GM12865 (cell line): ENCODE results near the gene PLEKHS1.
A peak's percentile ranks its signal among the peaks of the same experiment; 100 is the strongest.
"Not testable (repeated sequence)": the region's sequence is repeated elsewhere in the genome, so short reads cannot be mapped to it uniquely, and the experiment has no call there.

ENCODE experiments used
- DNase-seq: peaks from one replicate; pipeline ENCODE4 v3.0.0; 2010; ENCODE audit warnings: low read depth
- H3K4me3 ChIP-seq: 2 replicates; pipeline ENCODE4 v1.5.1; 2011; ENCODE audit warnings: mild to moderate bottlenecking, low read depth, low read length, control low read depth
- CTCF ChIP-seq: IDR thresholded peaks from 2 replicates; pipeline ENCODE4 v1.5.1; 2011; ENCODE audit warnings: low read length, control low read depth, low read depth, inconsistent platforms; ENCODE audit not compliant: insufficient read depth; ENCODE audit errors: missing control alignments

Gene PLEKHS1

DNA sequence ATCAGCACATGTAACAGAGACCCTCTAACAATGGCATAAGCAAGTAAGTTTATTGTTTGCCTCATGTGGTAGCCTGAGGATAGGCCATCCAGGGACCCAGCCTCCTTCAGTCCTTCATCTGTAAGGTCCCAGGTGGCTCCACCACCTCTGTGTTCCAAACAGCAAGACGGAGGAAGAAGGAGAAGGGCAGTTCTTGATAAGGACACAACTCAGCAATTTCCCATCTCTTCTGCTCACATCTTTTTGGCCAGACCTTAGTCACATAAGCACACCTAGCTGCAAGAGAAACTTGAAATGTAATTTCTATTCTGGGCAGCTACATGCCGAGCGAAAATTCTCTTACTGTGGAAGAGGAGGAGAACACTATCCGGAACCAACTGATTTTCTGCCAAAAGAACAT lies 68.5 kb downstream of the PLEKHS1 start:
- no peak for DNase-seq
- no peak for TF ChIP-seq CTCF
- no peak overlapping the region for H3K4me3 ChIP-seq

DNA sequence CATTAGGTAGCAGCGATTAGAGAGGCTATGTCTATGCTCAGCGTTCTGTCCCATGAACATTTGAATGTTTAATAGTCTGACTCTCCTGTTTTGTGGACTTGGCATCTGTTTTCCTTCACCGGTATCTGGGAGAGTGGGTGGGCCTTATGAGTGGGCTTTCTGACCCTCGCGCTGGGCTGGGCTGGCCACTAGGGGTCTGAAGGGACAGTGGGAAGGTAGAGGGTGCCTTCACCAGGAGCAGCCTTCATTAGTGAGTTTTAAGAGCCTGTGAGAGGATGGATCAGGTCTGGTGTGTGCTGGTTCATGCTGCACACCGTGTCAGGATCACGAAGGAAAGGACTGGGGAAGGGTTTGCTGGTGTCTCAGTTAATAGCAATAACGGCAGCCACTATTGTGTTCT lies 69.0 kb downstream of the PLEKHS1 start:
- H3K4me3 ChIP-seq: no peak overlapping the region
- peak; percentile 10 for TF ChIP-seq CTCF
- DNase-seq: no peak

GRCh38 chr10:113821306-113821705 lies 69.8 kb downstream of the PLEKHS1 start:
- H3K4me3 ChIP-seq, DNase-seq: not testable (repeated sequence)

DNA sequence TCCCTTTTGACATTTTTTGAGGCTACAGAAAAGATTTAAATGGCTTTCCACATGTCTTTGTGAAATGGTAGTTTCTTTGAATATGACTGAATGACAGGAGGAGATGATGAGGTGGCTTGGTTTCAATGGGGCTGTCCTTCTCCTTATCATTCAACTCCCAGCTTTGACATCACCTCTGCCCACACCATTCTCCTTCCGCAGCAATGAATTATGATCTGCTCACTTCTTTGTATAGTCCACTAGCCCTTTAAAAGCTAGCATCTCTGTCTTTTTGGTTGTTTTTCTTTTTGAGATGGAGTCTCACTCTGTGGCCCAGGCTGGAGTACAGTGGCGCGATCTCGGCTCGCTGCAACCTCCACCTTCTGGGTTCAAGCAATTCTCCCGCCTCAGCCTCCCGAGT lies 70.7 kb downstream of the PLEKHS1 start:
- no peak for DNase-seq
- TF ChIP-seq CTCF: no peak
- no peak overlapping the region for H3K4me3 ChIP-seq

GRCh38 chr10:113823389-113823788 lies 71.9 kb downstream of the PLEKHS1 start:
- no peak for TF ChIP-seq CTCF
- DNase-seq: no peak
- H3K4me3 ChIP-seq: no peak overlapping the region

DNA sequence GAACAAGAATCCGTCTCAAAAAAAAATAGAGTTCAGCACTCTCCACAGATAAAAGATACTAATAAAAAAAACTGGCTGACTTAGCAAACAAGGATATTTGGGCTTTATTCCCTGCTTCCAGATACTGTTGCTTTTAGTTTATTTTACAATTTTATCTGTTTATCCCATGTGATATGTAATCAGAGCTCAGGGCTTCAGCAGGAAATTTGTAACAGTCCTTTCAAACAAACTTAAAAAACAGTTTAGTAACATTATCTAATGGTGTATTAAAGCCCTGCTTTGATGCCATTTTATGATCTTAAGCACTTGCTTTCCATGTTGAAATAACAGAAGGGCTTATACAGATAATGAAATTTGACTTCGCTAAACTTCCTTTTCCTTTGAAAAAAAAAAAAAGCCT lies 74.3 kb downstream of the PLEKHS1 start:
- no peak for DNase-seq
- no peak for TF ChIP-seq CTCF
- no peak overlapping the region for H3K4me3 ChIP-seq

- not testable (repeated sequence) for DNase-seq, H3K4me3 ChIP-seq
Observed at GRCh38 chr10:113828567-113828966, 77.1 kb downstream of the PLEKHS1 start.
